ENCODE measurements around the gene RARRES2.

DNA sequence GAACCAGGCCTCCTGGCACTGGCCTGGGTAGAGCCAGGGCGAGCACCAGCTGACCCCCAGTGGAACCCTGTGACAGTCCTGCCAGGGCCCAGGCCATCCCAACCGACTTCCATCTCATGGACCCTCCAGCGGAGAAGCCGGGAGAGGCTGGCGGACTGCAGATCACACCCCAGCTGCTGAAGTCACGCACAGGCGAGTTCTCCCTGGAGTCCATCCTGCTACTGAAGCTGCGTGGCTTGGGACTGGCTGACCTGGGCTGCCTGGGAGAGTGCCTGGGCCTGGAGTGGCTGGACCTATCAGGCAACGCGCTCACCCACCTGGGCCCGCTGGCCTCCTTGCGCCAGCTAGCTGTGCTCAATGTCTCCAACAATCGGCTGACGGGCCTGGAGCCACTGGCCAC, 4.7 kb downstream of the RARRES2 start:
- TF ChIP-seq CTCF (IDR thresholded peaks at IDR 0.05), result no peak
- no peak for TF ChIP-seq EP300 (IDR thresholded peaks at IDR 0.05)
- no peak for TF ChIP-seq POLR2A (IDR thresholded peaks at IDR 0.05)
- TF ChIP-seq POLR2AphosphoS5 (IDR thresholded peaks at IDR 0.05), result no peak

All from suprapubic skin (tissue), 4 donors.